ENCODE measurements around the gene F3.

- no peak for TF ChIP-seq HOXB13 (CRISPR knock-in tag; IDR thresholded peaks at IDR 0.05; ENCODE audit: low read depth)
- TF ChIP-seq REST (IDR thresholded peaks at IDR 0.05): no peak
- TF ChIP-seq CEBPB (IDR thresholded peaks at IDR 0.05): no peak
- no peak for TF ChIP-seq KDM1A (IDR thresholded peaks at IDR 0.05; ENCODE audit: low read depth)
- TF ChIP-seq CTCF (IDR thresholded peaks at IDR 0.05): no peak
- TF ChIP-seq POLR2A (IDR thresholded peaks at IDR 0.05; ENCODE audit: low read length): no peak
- no peak for TF ChIP-seq KDM5A (IDR thresholded peaks at IDR 0.05)
- no peak for TF ChIP-seq ZSCAN20 (CRISPR knock-in tag; IDR thresholded peaks at IDR 0.05)
- no peak for TF ChIP-seq TP53 (CRISPR knock-in tag; IDR thresholded peaks at IDR 0.05)
Measured at GRCh38 chr1:94501426-94501825, 40.1 kb downstream of the F3 start.
